Erythroblast (primary cell): ENCODE measurements around the gene PDLIM4.

Experiments
- GATA1 ChIP-seq: IDR thresholded peaks from 2 replicates; pipeline ENCODE4 v1.6.1; 2011; ENCODE audit warnings: low read depth, mild to moderate bottlenecking, control low read depth, low read length, moderate library complexity
- POLR2A ChIP-seq: IDR thresholded peaks from 2 replicates; pipeline ENCODE4 v1.6.1; 2011; ENCODE audit warnings: mild to moderate bottlenecking, low read length

- TF ChIP-seq POLR2A (no peak), GATA1 (no peak)
Measured at GRCh38 chr5:132219981-132220380, 37.5 kb upstream of the PDLIM4 start.
